HTERT RPE-1 (cell line): ENCODE data around the gene DYNLT2B.
"Not testable (repeated sequence)": the region's sequence is repeated elsewhere in the genome, so short reads cannot be mapped to it uniquely, and the experiment has no call there.

ENCODE experiments used
- in situ Hi-C: fragments of 300-500 bp; cut with MboI; formaldehyde crosslinking; loops from 4 replicates; pipeline ENCODE4 v1.14.3; 2020; ENCODE audit warnings: low sequenced_read_pairs

The DYNLT2B gene

DNA sequence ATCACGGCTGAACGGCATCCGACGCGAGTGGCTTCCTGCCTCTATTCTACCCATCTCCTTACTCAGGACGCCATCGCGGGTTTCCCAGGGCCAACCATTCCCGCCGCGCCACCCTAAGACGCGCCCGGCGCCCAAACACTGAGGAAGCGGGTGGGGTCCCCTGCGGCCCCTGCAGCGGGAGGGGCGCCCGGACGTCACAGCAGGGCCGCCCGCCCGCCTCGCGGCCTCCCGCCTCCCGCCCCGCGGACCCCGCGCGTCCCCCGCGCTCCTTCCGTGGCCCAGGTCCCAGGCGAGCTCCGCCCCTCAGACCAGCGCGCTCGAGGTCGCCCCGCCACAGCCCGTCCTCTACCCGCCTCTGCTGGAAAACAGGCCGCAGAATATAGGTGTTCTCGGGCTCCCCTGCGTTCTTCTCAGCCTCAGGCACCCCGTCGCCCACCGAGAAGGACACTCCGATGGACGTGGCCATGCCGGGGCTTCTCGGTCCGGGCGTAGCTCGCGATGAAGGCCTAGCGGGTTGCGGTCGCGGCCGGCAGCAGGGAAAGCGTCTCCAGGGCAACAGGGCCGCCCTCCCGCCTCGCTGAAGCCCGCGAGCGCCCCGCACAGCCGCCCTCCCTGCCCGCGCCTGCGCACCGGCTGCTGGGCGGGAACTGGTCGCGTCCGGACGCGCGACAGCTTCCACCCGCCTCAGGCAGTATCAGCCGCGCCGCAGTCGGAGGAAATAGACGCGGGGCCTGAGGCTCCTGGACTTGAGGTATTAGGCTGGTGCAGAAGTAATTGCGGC is at the start of gene DYNLT2B:
TSS of gene DYNLT2B (minus strand) at position 554 of the 781 bp plus-strand sequence. CDS start at position 466, 88 bp downstream.
- in situ Hi-C loops = no loop called here

DNA sequence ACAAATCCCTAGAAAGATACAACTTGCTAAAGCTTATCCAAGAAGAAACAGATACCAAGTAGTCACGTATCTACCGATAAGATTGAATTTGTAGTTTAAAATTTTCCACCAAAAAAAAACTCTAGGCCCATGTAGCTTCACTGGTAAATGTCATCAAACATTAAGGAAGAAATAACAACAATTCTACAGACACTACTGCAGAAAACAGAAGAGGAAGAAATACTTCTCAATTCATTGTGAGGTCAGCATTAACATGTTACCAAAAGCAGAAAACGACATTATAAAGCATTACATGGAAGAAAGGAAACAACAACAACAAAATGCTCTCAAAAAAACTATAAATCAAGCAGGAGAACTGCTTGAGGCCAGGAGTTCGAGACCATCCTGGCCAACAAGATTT is 47.7 kb upstream of the DYNLT2B start:
- in situ Hi-C loops = no loop called here

DNA sequence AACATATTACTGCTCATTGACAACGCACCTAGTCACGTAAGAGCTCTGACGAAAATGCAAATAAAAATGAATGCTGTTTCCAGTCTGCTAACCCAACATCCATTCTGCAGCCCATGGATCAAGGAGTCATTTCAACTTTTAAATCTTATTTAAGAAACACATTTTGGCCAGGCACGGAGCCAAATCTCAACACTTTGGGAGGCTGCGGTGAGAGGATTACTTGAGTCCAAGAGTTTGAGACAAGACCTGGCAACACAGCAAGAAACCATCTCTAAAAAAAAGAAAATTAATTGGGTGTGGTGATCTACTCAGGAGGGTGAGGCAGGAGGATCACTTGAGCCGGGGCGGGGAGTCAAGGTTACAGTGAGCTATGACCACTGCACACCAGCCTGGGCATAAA is 42.5 kb upstream of the DYNLT2B start:
- in situ Hi-C loops = no loop called here

DNA sequence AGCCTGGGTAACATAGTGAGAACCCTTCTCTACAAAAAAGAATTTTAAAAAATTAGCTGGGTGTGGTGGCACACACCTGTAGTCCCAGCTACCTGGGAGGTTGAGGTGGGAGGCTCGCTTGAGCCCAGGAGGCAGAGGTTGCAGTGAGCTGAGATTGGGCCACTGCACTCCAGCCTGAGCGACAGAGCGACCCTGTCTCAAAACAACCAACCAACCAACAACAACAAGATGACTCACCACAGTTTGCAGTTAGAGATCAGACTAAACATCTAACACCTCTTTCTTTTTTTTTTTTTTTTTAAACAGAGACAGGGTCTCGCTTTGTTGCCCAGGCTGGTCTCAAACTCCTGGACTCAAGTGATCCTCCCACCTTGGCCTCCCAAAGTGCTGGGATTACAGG is 40.5 kb upstream of the DYNLT2B start:
- in situ Hi-C loops = not testable (repeated sequence)

DNA sequence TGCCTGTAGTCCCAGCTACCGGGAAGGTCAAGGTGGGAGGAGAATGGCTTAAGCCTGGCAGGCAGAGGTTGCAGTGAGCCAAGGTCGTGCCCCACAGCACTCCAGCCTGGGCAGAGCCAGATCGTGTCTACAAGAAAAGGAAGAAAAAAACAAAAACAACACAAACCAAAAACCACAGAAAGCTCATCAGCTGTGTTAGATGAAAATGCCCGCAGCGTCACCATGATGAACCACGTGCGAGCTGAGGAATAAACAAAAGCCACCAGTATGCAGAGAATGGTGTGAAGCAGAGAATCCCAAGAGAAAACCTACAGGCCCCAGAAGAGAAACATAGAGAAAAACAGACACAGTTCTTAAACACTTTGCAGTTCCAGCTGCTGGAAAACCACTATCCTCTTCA is 39.9 kb upstream of the DYNLT2B start:
- in situ Hi-C loops = no loop called here

DNA sequence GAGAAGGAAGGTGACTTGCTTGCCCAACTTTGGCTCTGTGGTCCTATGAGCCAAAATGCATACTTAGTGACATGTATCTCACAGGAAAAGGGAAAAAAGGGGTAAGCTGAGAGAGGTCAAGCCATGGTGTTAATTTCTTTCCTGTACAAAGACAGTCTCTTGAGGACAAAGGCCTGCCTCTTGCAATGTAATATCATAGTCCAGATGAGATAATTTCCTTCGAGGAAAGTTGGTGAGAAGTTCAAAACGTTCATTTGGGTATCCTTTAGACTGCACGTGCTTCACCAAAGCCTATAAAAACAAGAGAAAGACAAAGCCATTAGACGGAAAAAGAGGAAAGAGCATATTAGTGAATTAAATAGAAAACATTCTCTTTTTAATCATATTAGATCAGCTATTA is 38.5 kb upstream of the DYNLT2B start:
- in situ Hi-C loops = no loop called here

DNA sequence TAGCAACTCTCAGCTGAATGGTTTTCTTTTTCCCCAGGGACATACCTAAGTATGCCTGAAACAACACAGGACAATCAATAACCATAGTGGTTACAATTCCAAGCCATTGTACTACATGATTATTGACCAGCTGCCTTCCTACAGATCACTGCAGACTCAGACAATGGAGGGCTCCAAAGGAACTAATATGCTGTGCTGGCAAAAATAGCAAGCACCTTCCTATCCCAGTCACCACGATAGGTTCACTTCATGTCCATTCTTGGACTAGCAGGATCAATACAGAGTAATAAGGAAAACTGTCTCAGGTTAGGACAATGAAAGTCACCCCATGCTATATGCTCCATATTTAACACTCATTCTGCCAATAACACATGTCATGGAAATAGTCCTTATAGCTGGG is 37.6 kb upstream of the DYNLT2B start:
- in situ Hi-C loops = no loop called here

DNA sequence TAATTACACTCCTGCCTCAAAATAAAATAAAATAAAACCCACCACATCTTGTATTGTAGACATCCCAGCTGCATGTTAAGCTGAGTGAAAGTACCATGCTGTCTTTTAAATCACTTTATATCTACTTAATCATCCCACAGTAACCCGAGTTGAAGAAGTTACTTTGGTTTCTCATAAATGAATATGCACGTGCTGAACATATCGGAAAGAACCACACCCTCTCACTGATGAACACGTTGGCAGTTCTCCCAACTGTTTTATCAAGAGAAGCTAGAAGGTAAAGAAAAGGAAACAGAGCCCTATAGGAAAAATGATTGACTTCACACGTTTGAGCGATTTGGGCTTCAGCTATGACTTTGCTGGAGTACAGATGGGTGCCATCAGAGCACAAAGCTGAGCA is 36.1 kb upstream of the DYNLT2B start:
- in situ Hi-C loops = no loop called here

DNA sequence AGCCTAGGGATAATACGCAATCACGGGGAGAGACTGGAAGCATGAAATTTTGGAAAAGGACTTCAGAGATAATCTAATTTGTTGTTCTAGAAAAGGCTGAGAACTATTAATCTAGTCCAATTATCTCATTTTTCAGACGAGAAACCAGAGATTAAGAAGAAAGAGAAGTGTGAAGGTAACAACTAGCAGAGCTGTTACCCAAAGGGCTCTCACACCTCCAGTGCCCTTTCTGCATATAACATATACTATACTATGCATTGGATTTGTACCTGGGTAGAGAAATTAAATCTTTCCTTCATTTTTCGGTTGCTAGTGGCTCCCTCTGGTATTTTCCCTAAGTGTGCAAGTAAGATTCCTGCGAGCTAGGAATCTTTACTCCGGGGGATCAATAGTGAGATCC is 33.5 kb upstream of the DYNLT2B start:
- in situ Hi-C loops = no loop called here

DNA sequence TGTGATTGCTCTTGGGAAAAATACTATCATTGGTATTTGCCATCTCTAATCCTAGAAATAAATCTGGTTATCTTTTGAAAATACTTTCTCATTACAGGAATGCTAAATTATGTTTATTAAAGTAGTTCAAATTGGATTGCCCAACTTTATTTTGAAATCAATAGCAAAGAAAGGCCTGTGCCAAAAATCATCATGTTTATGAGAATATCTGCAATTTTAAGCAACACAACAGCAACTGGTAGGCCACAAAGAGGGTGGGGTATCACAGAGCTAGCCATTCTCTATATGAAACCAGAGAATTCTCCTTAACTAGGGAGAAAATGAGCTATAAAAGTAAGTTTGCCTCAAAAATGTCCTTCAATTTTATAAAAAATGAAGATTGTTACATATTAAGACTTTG is 32.0 kb upstream of the DYNLT2B start:
- in situ Hi-C loops = no loop called here

DNA sequence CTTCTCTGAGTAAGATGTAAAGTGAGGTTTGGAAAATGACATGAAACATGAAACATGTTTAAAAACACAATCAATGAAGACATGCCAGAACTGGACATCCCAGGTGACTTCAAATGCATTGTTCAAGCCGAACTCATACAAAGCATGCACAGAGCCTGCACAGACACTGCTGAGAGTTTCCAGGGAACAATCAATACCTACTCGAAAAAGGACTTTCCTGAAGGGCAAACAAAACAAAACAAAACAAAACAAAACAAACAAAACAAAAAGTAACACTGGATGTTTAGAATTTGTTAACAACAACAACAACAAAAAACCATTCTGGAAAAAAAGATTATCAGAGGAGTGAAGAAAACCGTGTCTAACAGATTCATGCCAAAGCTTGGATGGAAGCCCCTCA is 30.7 kb upstream of the DYNLT2B start:
- in situ Hi-C loops = no loop called here

DNA sequence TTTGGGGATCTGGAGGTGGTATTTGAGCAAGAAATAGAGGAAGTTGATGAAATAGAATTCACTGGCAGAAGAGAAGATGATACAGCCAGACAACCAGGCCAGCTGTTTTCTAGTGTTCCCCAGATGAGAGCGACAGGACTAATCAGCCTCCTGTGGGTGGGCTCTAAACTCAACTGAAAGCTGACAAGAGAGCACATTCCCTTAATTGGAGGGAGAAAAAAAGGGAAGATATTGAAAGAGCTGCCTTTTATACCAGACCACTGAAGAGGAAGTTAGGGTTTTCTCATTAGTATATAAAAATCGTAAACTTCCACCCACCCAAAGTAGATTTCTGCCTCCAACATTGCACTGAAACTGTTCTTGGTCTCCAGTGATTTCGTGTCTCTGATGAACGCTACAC is 26.6 kb upstream of the DYNLT2B start:
- in situ Hi-C loops = no loop called here

DNA sequence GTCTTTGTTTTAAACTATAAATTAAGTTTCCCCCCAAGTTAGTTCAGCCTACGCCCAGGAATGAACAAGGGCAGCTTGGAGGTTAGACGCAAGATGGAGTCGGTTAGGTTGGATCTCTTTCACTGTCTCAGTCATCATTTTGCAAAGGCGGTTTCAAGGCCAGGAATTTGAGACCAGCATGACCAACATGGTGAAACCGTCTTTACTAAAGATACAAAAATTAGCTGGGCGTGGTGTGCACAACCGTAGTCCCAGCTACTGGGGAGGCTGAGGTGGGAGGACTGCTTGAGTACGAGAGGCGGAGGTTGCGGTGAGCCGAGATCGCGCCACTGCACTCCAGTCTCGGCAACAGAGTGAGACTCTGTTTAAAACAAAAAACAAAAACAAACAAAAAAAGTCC is 25.9 kb upstream of the DYNLT2B start:
- in situ Hi-C loops = not testable (repeated sequence)

DNA sequence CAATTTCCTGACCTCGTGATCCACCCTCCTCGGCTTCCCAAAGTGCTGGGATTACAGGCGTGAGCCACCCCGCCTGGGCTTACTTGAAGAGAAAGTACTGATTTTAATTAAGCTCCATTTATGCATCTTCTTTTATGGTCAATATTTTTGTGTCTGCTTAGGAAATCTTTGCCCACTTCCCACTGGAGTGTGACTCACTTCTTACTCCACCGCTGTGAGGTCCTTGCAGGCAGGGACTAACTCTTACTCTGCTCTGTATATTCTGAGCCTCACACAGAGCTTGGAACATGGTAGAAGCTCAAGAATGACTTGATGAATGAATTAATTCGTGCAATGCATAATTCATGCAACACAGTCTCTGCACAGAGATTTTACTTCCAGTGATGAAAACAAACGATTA is 23.1 kb upstream of the DYNLT2B start:
- in situ Hi-C loops = no loop called here

DNA sequence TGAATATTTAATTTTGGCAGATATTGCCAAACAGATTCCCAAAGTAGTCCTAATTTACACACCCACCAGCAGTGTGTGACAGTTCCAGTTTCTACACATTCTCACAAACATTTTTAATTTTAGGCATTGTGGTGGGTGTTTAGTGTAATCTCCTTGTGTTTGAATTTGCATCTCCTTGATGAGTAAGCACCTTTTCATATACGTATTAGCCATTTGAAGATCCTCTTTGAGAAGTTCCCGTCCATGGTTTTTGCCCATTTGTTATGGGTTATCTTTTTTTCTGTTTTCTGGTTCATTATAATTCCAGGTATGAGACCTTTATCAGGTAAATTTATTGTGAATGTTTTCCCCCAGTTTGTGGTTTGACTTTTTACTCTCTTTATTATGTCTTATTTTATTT is 22.4 kb upstream of the DYNLT2B start:
- in situ Hi-C loops = no loop called here

DNA sequence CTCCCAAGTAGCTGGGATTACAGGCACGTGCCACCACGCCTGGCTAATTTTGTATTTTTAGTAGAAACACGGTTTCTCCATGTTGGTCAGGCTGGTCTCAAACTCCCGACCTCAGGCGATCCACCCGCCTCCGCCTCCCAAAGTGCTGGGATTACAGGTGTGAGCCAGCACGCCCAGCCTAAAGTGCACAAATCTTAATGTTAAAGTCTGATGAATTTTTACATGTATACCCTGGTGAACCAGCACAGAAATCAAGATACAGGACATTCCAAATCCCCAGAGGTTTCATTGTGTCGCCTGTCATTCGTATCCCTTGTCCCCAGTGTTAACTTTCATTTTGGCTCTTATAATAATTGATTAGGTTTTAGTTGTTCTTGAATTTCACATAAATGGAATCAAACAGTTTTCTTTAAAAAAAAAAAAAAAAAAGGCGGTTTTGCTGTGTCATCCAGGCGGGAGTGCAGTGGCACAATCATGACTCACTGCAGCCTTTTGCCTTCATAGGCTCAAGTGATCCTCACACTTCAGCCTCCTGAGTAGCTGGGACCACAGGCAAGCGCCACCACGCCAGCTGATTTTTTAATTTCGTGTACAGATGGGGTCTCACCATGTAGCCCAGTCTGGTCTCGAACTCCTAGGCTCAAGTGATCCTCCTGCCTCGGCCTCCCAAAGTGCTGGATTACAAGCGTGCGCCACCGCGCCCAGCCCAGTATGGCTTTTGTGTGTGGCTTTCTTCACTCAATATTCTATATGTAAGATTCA is 21.6 kb upstream of the DYNLT2B start:
- in situ Hi-C loops = no loop called here

DNA sequence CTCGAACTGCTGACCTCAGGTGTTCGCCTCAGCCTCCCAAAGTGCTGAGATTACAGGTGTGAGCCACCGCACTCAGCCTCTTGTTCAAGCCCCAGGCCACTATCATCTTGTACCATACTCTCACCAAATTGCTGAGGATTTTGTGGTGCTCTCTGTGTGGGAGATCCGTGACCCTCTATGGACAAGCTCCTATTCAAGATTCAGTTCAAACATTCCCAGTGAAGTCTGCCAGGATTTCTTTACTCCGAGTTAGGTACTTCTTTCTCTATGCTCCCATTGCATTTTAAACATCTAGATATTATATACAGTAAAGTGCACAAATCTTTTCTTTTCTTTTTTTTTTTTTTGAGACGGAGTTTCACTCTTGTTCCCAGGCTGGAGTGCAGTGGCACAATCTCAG is 21.0 kb upstream of the DYNLT2B start:
- in situ Hi-C loops = no loop called here

DNA sequence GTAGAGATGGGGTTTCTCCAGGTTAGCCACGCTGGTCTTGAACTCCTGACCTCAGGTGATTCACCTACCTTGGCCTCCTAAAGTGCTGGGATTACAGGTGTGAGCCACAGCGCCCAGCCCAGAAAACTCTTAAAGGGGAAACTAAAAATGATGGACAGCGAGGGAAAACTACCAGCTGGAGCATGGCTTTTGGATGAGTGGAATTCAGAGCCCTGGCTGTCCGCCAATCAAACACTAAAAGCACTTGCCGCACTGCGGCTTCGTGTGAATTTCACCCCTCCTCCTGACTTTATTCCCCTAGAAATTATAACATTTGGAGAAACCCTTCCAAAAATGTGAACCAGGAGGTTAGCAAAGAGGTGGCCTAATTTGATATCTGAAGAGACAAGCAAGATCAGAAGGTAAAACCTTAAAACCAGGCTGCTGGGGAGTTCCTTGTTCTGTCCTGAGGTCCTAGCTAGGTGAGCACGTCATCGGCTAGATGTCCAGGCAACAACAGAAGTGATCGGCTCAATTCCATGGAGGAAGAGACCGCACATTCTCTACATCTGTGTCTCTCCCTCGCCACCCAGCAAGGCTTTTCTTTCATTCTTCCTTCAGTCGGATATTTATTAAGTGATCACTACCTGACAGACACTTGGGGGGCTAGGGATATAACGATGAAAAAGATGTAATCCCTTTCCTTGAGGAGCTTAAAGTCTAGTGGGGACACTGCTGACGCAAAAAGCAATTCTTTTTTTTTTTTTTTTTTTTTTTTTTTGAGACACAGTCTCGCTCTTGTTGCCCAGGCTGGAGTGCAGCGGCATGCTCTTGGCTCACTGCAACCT is 18.5 kb upstream of the DYNLT2B start:
- in situ Hi-C loops = no loop called here

DNA sequence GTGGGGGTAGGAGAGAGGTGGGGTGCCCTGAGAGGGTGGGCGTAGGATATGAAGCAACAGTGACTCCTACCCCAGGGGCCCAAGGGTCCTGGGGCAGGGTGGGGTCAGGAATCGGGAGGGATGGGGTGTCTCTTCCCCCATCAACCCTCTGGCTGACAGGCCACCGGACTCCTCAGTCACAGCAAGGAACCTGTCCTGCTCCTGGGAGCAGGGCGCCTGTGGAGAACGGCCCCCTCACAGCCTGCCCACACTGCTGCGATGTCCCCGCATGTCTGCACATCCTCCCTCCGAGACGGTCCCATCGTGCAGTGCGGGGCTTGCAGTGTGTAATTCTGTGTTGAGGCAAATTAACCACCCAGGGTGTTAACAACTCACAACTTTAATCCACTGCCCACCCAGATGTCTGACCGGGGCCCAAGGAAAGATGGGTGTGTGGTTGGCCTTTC is 17.5 kb upstream of the DYNLT2B start:
- in situ Hi-C loops = no loop called here

DNA sequence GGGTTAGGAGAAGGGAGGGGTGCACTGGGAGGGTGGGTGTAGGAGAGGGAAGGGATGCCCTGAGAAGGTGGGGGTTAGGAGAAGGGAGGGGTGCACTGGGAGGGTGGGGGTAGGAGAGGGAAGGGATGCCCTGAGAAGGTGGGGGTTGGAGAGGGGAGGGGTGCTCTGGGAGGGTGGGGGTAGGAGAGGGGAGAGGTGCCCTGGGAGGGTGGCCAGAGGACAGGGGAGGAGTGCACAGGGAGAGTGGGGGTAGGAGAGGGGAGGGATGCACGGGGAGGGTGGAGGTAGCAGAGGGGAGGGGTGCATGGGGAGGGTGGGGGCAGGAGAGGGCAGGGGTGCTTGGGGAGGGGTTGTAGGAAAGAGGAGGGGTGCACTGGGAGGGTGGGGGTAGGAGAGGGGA is 16.9 kb upstream of the DYNLT2B start:
- in situ Hi-C loops = no loop called here

DNA sequence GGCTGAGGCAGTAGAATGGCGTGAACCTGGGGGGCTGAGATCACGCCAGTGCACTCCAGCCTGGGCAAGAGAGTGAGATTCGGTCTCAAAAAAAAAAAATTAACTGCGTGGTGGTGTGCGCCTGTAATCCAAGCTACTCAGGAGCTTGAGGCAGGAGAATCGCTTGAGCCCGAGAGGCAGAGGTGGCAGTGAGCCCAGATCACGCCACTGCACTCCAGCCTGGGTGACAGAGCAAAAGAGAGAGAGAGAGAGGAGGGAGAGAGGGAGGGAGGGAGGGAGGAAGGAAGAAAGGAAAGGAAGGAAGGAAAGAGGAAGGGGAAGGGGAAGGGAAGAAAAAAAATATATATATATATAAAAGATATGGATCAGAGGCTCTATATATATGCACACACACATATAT is 14.1 kb upstream of the DYNLT2B start:
- in situ Hi-C loops = no loop called here

DNA sequence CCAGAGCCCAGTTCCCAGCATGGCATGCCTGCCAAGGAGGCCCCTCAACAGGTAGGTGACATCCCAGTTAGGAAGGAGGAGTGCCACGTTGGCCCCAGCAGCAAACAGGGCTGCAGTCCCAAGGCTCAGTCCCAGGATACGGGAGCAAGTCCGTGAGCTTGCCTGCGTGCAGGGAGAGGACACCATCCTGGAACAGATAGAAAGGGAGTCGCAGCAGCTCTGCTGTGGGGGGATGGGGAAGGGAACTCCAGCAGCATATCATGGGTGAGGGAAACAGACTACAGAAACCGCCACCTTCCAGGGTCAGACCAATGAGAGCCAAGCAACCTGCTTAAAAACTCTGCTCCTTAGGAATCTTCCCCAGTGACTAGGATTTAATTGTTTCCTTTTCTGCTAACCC is 9.4 kb upstream of the DYNLT2B start:
- in situ Hi-C loops = no loop called here
